MM.1S (cell line): Measurements from ENCODE around the gene DCD.
"Not testable (repeated sequence)": the region's sequence is repeated elsewhere in the genome, so short reads cannot be mapped to it uniquely, and the experiment has no call there.

Source experiments
- DNase-seq: peaks from one replicate; pipeline ENCODE4 v3.0.0-alpha.2; 2015
- H2AFZ ChIP-seq: fragments of 300-600 bp; sonication (generic); 2 replicates; pipeline ENCODE4 v1.6.0; 2016; ENCODE audit warnings: antibody characterized with exemption, low read length
- H3F3A ChIP-seq: fragments of 300-600 bp; sonication (generic); 2 replicates; pipeline ENCODE4 v1.6.1; 2016; ENCODE audit warnings: mild to moderate bottlenecking, antibody characterized with exemption, low read length, moderate library complexity, mixed read lengths; ENCODE audit not compliant: insufficient read depth
- H3K27ac ChIP-seq: fragments of 300-600 bp; sonication (generic); 2 replicates; pipeline ENCODE4 v1.5.1; 2016; ENCODE audit warnings: mild to moderate bottlenecking, low read length
- H3K27me3 ChIP-seq: fragments of 300-600 bp; sonication (generic); replicated peaks from 2 replicates; pipeline ENCODE4 v1.6.0; 2016; ENCODE audit warnings: low read length; ENCODE audit not compliant: insufficient read depth
- H3K36me3 ChIP-seq: fragments of 300-600 bp; sonication (generic); replicated peaks from 2 replicates; pipeline ENCODE4 v1.6.1; 2016; ENCODE audit warnings: mild to moderate bottlenecking, low read length, mixed read lengths; ENCODE audit not compliant: insufficient read depth
- H3K4me1 ChIP-seq: fragments of 300-600 bp; sonication (generic); 2 replicates; pipeline ENCODE4 v1.6.1; 2016; ENCODE audit warnings: low read length, mixed read lengths
- H3K4me2 ChIP-seq: fragments of 300-600 bp; sonication (generic); 2 replicates; pipeline ENCODE4 v1.6.0; 2016; ENCODE audit warnings: low read depth, low read length
- H3K4me3 ChIP-seq: fragments of 300-600 bp; sonication (generic); 2 replicates; pipeline ENCODE4 v1.5.1; 2016; ENCODE audit warnings: low read length, mixed read lengths
- H3K79me2 ChIP-seq: fragments of 300-600 bp; sonication (generic); 2 replicates; pipeline ENCODE4 v1.6.1; 2016; ENCODE audit warnings: mixed run types, low read length, mixed read lengths
- H3K9ac ChIP-seq: fragments of 300-600 bp; sonication (generic); 2 replicates; pipeline ENCODE4 v1.6.1; 2016; ENCODE audit warnings: low read length, mixed read lengths
- H3K9me2 ChIP-seq: fragments of 300-600 bp; sonication (generic); replicated peaks from 2 replicates; pipeline ENCODE4 v1.6.1; 2016; ENCODE audit warnings: mild to moderate bottlenecking, low read length, mixed read lengths; ENCODE audit not compliant: insufficient read depth
- H3K9me3 ChIP-seq: fragments of 300-600 bp; sonication (generic); replicated peaks from 2 replicates; pipeline ENCODE4 v1.6.1; 2016; ENCODE audit warnings: mild to moderate bottlenecking, low read length, mixed read lengths; ENCODE audit not compliant: insufficient read depth
- H4K20me1 ChIP-seq: fragments of 300-600 bp; sonication (generic); 2 replicates; pipeline ENCODE4 v1.6.1; 2016; ENCODE audit warnings: mild to moderate bottlenecking, low read length, moderate library complexity, mixed read lengths; ENCODE audit not compliant: insufficient read depth
- EZH2 ChIP-seq: fragments of 300-600 bp; sonication (generic); optimal IDR thresholded peaks from 2 replicates; pipeline ENCODE3; 2017; ENCODE audit warnings: low read depth, mild to moderate bottlenecking, antibody characterized with exemption, low read length, mixed read lengths
- EZH2phosphoT487 ChIP-seq: fragments of 300-600 bp; sonication (generic); IDR thresholded peaks from 2 replicates; pipeline ENCODE4 v1.6.1; 2018; ENCODE audit warnings: antibody characterized with exemption, low read length
- TF ChIP-seq, protein P1 (sequence below): fragments of 300-600 bp; sonication (generic); IDR thresholded peaks from 2 replicates; pipeline ENCODE4 v1.5.1; 2016; ENCODE audit warnings: antibody characterized with exemption, low read length, mixed read lengths

The DCD gene

DNA sequence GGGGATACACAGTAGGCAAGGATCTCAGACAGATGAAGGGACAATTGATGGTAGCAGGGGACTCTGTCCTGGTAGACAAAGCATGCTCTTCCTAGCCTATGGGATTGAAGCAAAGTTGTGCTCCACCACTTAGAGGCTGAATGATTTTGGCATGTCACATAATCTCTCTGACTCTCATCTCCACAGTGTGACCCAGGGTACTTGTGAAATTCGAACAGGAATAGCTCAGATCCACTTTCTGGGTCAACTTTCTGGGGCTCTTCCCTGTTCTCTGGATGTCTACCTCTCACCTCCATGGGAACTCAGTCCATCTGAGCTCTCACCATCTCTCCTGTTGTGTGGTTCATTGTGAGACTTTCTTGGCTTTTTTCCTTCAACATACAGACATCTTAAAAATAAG is 1.7 kb upstream of the DCD start:
- Histone ChIP-seq H3K27me3 (no peaks in the 10 kb centered on the region), H3K36me3 (no peaks in the 10 kb centered on the region), H2AFZ (no peak overlapping the region), H3F3A (no peaks in the 10 kb centered on the region), H3K9me3 (no peaks in the 10 kb centered on the region), H3K4me2 (no peak overlapping the region), H4K20me1 (no peaks in the 10 kb centered on the region), H3K9me2 (no peaks in the 10 kb centered on the region), H3K4me3 (no peak overlapping the region), H3K79me2 (no peaks in the 10 kb centered on the region), H3K9ac (no peak overlapping the region), H3K4me1 (no peaks in the 10 kb centered on the region), H3K27ac (no peak overlapping the region)
- DNase-seq = no peak
- TF ChIP-seq EZH2 (no peak), EZH2phosphoT487 (no peak)
- TF ChIP-seq, protein P1, sequence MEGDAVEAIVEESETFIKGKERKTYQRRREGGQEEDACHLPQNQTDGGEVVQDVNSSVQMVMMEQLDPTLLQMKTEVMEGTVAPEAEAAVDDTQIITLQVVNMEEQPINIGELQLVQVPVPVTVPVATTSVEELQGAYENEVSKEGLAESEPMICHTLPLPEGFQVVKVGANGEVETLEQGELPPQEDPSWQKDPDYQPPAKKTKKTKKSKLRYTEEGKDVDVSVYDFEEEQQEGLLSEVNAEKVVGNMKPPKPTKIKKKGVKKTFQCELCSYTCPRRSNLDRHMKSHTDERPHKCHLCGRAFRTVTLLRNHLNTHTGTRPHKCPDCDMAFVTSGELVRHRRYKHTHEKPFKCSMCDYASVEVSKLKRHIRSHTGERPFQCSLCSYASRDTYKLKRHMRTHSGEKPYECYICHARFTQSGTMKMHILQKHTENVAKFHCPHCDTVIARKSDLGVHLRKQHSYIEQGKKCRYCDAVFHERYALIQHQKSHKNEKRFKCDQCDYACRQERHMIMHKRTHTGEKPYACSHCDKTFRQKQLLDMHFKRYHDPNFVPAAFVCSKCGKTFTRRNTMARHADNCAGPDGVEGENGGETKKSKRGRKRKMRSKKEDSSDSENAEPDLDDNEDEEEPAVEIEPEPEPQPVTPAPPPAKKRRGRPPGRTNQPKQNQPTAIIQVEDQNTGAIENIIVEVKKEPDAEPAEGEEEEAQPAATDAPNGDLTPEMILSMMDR = no peak

DNA sequence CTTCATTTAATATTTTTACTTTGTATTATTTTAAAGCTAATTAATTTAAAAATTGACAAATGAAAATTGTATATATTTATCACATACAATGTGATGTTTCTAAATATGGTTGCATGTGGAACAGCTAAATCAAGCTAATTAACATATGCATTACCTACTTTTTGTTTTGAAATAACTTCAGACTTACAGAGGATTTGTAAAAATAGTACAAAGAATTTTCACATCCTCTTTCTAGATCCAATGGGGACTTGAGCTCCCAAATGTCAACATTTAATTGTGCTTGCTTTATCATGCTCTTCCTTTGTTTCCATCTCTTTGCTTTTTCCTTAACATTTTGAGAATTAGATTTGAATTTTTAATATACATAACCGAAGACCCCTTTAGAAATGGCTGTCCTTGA is 6.6 kb downstream of the DCD start:
- Histone ChIP-seq H3K9me3 (no peaks in the 10 kb centered on the region), H3K27me3 (no peaks in the 10 kb centered on the region), H3K27ac (no peak overlapping the region), H3K4me3 (no peak overlapping the region), H3K36me3 (no peaks in the 10 kb centered on the region), H3K9me2 (no peaks in the 10 kb centered on the region), H4K20me1 (no peaks in the 10 kb centered on the region), H3K4me2 (no peak overlapping the region), H3K4me1 (peaks cover 11% of the 10 kb centered on the region), H2AFZ (no peak overlapping the region), H3K9ac (no peak overlapping the region), H3F3A (no peaks in the 10 kb centered on the region), H3K79me2 (no peaks in the 10 kb centered on the region)
- DNase-seq = no peak
- TF ChIP-seq EZH2 = no peak
- TF ChIP-seq, protein P1 = no peak
- TF ChIP-seq EZH2phosphoT487 = no peak

- no peak overlapping the region for H3K27ac ChIP-seq
- no peaks in the 10 kb centered on the region for H3F3A ChIP-seq
- no peak overlapping the region for H3K9ac ChIP-seq
- H3K79me2 ChIP-seq = no peaks in the 10 kb centered on the region
- no peaks in the 10 kb centered on the region for H3K9me2 ChIP-seq
- H3K4me3 ChIP-seq = no peak overlapping the region
- no peaks in the 10 kb centered on the region for H3K36me3 ChIP-seq
- H3K9me3 ChIP-seq = no peaks in the 10 kb centered on the region
- TF ChIP-seq EZH2phosphoT487 (no peak), EZH2 (no peak)
- TF ChIP-seq, protein P1 = no peak
- no peak for DNase-seq
- H3K27me3 ChIP-seq = no peaks in the 10 kb centered on the region
- H4K20me1 ChIP-seq = no peaks in the 10 kb centered on the region
- no peak overlapping the region for H2AFZ ChIP-seq
- H3K4me2 ChIP-seq = peak overlapping the region; percentile 16; the same call in 1 of the 2 replicates
- H3K4me1 ChIP-seq = peaks cover 11% of the 10 kb centered on the region
Measured at GRCh38 chr12:54641089-54641488, 7.1 kb downstream of the DCD start.

GRCh38 chr12:54639112-54639511 is 9.1 kb downstream of the DCD start:
- H3K27ac ChIP-seq, H4K20me1 ChIP-seq, H3K9me3 ChIP-seq, H3K79me2 ChIP-seq, H3K27me3 ChIP-seq, H3K9me2 ChIP-seq, H3F3A ChIP-seq, H2AFZ ChIP-seq, H3K36me3 ChIP-seq, H3K4me3 ChIP-seq, DNase-seq, H3K9ac ChIP-seq, H3K4me2 ChIP-seq: not testable (repeated sequence)
- peaks cover 11% of the 10 kb centered on the region for H3K4me1 ChIP-seq
